Hematopoietic multipotent progenitor cell treated with erythropoietin and hydrocortisone succinate and interleukin-3 and kit ligand, for 15 days (in vitro differentiated cells): ENCODE data around the gene NISCH.

Experiments used
- DNase-seq: peaks from one replicate; pipeline ENCODE4 v3.0.0-alpha.2; 2015; ENCODE audit warnings: low spot score

Gene NISCH

GRCh38 chr3:52490939-52491526 lies 35.6 kb downstream of the NISCH start:
- no peak for DNase-seq

- no peak for DNase-seq
These were observed 36.7 kb downstream of the NISCH start for GRCh38 chr3:52492059-52492458.

- DNase-seq, result no peak
These were observed 38.0 kb downstream of the NISCH start for GRCh38 chr3:52493232-52494017.

GRCh38 chr3:52494445-52494844 lies 39.0 kb downstream of the NISCH start:
- DNase-seq, result no peak

- no peak for DNase-seq
These were observed 39.6 kb downstream of the NISCH start, which contains the start of gene STAB1 for GRCh38 chr3:52494886-52495495. STAB1 (plus strand) TSS chr3:52495338; CDS start chr3:52495414, 76 bp downstream.

- DNase-seq, result no peak
These were observed 40.6 kb downstream of the NISCH start for GRCh38 chr3:52495777-52496602.

GRCh38 chr3:52498137-52499054 lies 43.0 kb downstream of the NISCH start:
- DNase-seq, result no peak

- DNase-seq, result no peak
These were observed 45.6 kb downstream of the NISCH start for GRCh38 chr3:52501046-52501445.

GRCh38 chr3:52502001-52502400 lies 46.6 kb downstream of the NISCH start:
- no peak for DNase-seq

GRCh38 chr3:52502808-52503350 lies 47.5 kb downstream of the NISCH start:
- no peak for DNase-seq

GRCh38 chr3:52503788-52504424 lies 48.5 kb downstream of the NISCH start:
- DNase-seq, result no peak

- no peak for DNase-seq
These were observed 49.6 kb downstream of the NISCH start for GRCh38 chr3:52504977-52505376.

GRCh38 chr3:52506266-52506966 lies 51.0 kb downstream of the NISCH start:
- no peak for DNase-seq

GRCh38 chr3:52507359-52507758 lies 52.0 kb downstream of the NISCH start:
- DNase-seq, result no peak

- no peak for DNase-seq
These were observed 54.4 kb downstream of the NISCH start for GRCh38 chr3:52509753-52510328.

GRCh38 chr3:52511509-52511908 lies 56.1 kb downstream of the NISCH start:
- no peak for DNase-seq

- DNase-seq, result no peak
These were observed 56.7 kb downstream of the NISCH start for GRCh38 chr3:52512105-52512504.

- DNase-seq, result no peak
These were observed 57.3 kb downstream of the NISCH start for GRCh38 chr3:52512727-52513126.

GRCh38 chr3:52513281-52513680 lies 57.9 kb downstream of the NISCH start:
- no peak for DNase-seq
